Transverse colon (tissue), 4 donors: Measurements from ENCODE around the gene B9D1. TPM values are rescaled to one million over a fixed set of nuclear protein-coding genes. Genes with fewer than 3 reads are reported as not detected.

ENCODE experiments used
- DNase-seq: peaks from one replicate; pipeline ENCODE4 v3.0.0-alpha.2; 2019
- H3K27ac ChIP-seq, 4 donors: fragments of 200-600 bp; sonication (generic); 2 replicates each; pipeline ENCODE4 v1.5.1; 2016 to 2018; ENCODE audit warnings: inconsistent platforms in 4 of 4
- H3K27me3 ChIP-seq: fragments of 200-600 bp; sonication (generic); 2 replicates; pipeline ENCODE4 v1.5.1; 2017; ENCODE audit warnings: inconsistent platforms
- H3K36me3 ChIP-seq, 4 donors: fragments of 200-600 bp; sonication (generic); 2 replicates each; pipeline ENCODE4 v1.5.1; 2017 to 2019; ENCODE audit warnings: inconsistent platforms in 4 of 4
- H3K4me1 ChIP-seq, 4 donors: fragments of 200-600 bp; sonication (generic); 2 replicates each; pipeline ENCODE4 v1.5.1; 2017 to 2020; ENCODE audit warnings: inconsistent platforms in 4 of 4
- H3K4me3 ChIP-seq, 4 donors: fragments of 200-600 bp; sonication (generic); 1 replicate in 1 of 4; 2 replicates in 3 of 4; pipeline versions ENCODE4 v1.5.1 to v1.6.1; 2017 to 2019; ENCODE audit warnings: inconsistent platforms in 4 of 4
- H3K9me3 ChIP-seq, 2 donors: fragments of 200-600 bp; sonication (generic); 2 replicates each; pipeline ENCODE4 v1.5.1; 2017 to 2019; ENCODE audit warnings: inconsistent platforms in 2 of 2
- CTCF ChIP-seq, 5 experiments: fragments of 200-600 bp in 3 of 5; fragments of 450-650 bp in 2 of 5; sonication (generic) in 3 of 5; IDR thresholded peaks; 1 replicate in 2 of 5; 2 replicates in 3 of 5; pipeline ENCODE4 v1.5.1; 2016 to 2017; ENCODE audit warnings: antibody characterized with exemption in 5 of 5, inconsistent platforms in 3 of 5, mild to moderate bottlenecking in 2 of 5, moderate library complexity in 1 of 5
- EP300 ChIP-seq: sonication (generic); formaldehyde crosslinking; IDR thresholded peaks from one replicate; pipeline ENCODE4 v1.6.1; 2017; ENCODE audit warnings: antibody characterized with exemption, low read depth
- POLR2A ChIP-seq: fragments of 450-650 bp; IDR thresholded peaks from one replicate; pipeline ENCODE4 v1.6.1; 2016; ENCODE audit warnings: antibody characterized with exemption, mild to moderate bottlenecking, moderate library complexity
- POLR2AphosphoS5 ChIP-seq, 3 donors: sonication (generic); formaldehyde crosslinking; IDR thresholded peaks; one replicate each; pipeline ENCODE4 v1.6.1; 2016; ENCODE audit warnings: antibody characterized with exemption in 3 of 3
- WGBS, 2 donors: methylation state at CpG; one replicate each; pipeline ENCODE4 v1.1.5; 2018; ENCODE audit warnings: low coverage in 1 of 2; 5-methylcytosine and 5-hydroxymethylcytosine counted together
- in situ Hi-C, 4 donors: fragments of 200-750 bp; cut with MboI; loops; one replicate each; pipeline versions ENCODE4 v1.15.0 to v1.15.1; 2017; ENCODE audit warnings: low sequenced_read_pairs in 3 of 4, low pct_ligation_motif_present in 1 of 4, low pct_unique_long_range_greater_than_20kb in 1 of 4
- intact Hi-C: fragments of 100-400 bp; cut with DNase I; formaldehyde crosslinking; loops from one replicate; pipeline ENCODE4 v1.15.1; 2023; ENCODE audit warnings: low total_unique reads
- total RNA-seq, 4 donors: library from RNA; depleted of rRNA; stranded (reverse); fragments of >200 nt; gene quantifications; one replicate each; pipeline ENCODE4 v1.1.0, GENCODE V29; 2016

B9D1 gene
- total RNA-seq, 4 donors from 2014 or later = 6.0 to 17.6 (median 9.5) TPM

DNA sequence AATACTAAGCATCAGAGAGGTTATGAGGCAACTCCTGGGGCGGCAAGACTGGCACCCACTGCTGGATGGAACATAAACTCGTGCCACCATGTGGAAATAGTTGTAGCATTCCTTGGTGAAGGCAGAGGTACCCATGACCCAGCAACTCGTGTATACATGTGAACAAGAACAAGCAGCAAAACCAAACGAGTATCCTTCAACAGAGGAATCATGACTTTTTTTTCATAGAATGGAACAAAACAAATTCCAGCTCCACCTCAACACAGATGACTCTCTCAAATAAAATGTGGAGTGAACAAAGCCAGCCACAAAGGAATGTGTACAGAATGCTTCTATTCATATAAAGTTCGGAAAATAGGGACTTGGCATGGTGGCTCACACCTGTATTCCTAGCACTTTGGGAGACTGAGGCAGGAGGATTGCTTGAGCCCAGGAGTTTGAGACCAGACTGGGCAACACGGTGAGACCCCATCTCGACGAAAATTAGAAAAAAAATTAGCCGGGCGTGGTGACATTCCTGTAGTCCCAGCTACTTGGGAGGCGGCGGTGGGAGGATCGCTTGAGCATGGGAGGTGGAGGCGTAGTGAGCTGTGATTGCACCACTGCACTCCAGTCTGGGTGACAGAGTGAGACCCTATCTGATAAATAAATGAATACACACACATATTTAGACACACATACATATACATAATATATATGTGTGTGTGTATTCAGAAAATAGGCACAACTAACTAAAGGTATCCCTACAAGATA, 35.3 kb downstream of the B9D1 start:
- Histone ChIP-seq H3K4me1 (no peaks in the 10 kb centered on the region), H3K27ac (no peak overlapping the region), H3K36me3 (peaks cover 0 to 9% (median 0%) of the 10 kb centered on the region in 4 donors), H3K4me3 (no peak overlapping the region), H3K9me3 (peaks cover 0 to 5% of the 10 kb centered on the region in 2 donors), H3K27me3 (no peaks in the 10 kb centered on the region)
- DNase-seq = no peak
- intact Hi-C loops = no loop called here
- WGBS, 2 donors = 83 to 90% methylated on average over 9 to 14 of the region's 14 CpGs
- in situ Hi-C loops = no loop called here
- TF ChIP-seq POLR2A (no peak), EP300 (no peak)

DNA sequence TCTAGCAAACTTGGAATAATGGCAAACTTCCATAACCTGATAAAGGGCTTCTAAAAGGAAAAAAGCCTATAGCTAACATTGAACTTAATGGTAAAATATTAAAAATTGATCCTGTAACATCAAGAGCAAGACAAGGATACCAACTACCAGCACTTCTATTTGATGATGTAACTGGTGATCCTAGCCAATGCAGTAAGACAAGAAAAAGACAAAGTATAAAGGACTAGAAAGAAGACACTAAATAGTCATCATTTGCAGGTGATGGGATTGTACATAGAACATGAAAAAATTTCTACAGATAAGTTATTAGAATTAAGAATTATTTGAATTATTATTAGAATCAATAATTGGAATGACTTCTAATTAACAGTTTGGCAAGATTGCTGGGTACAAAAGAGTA, 37.0 kb downstream of the B9D1 start:
- no peaks in the 10 kb centered on the region for H3K27me3 ChIP-seq
- in situ Hi-C loops = no loop called here
- peaks cover 0 to 5% of the 10 kb centered on the region in 2 donors for H3K9me3 ChIP-seq
- intact Hi-C loops = no loop called here
- no peak for TF ChIP-seq EP300
- H3K4me1 ChIP-seq = no peaks in the 10 kb centered on the region
- no peak for DNase-seq
- peaks cover 0 to 9% (median 0%) of the 10 kb centered on the region in 4 donors for H3K36me3 ChIP-seq
- no peak overlapping the region for H3K4me3 ChIP-seq
- H3K27ac ChIP-seq = no peak overlapping the region

DNA sequence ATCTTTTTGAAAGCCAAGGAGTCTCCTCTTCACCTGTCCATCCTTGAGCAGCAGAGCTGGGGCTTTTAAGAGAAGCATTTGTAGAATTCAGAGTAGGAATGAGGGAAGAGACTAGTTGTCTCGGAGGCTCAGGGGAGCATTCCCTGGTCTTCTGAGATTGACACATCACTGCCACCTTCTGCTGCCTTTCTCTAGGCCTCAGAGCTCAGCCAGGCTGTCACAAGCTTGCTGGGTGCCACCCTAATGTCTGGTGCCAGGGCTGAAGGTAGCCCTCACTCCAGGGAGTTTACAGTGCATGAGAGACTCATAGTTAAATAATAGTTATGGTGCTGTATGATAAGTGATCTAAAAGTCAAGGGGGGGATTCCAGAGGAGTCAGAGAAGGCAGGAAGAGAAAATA, 39.7 kb downstream of the B9D1 start:
- 100% methylated on average over 1 of the region's 1 CpG; no CpG with 5 or more reads in 1 of the 2 donors for WGBS, 2 donors
- H3K27me3 ChIP-seq = no peaks in the 10 kb centered on the region
- no peak overlapping the region for H3K27ac ChIP-seq
- H3K4me3 ChIP-seq = no peak overlapping the region
- intact Hi-C loops = no loop called here
- TF ChIP-seq POLR2A = no peak
- TF ChIP-seq CTCF (IDR thresholded peaks at IDR 0.05) = no peak
- TF ChIP-seq EP300 = no peak
- no peak for TF ChIP-seq POLR2AphosphoS5 (IDR thresholded peaks at IDR 0.05)
- H3K36me3 ChIP-seq = peaks cover 0 to 9% (median 0%) of the 10 kb centered on the region in 4 donors
- no peaks in the 10 kb centered on the region for H3K4me1 ChIP-seq
- in situ Hi-C loops = no loop called here
- DNase-seq = no peak
- peaks cover 0 to 5% of the 10 kb centered on the region in 2 donors for H3K9me3 ChIP-seq

DNA sequence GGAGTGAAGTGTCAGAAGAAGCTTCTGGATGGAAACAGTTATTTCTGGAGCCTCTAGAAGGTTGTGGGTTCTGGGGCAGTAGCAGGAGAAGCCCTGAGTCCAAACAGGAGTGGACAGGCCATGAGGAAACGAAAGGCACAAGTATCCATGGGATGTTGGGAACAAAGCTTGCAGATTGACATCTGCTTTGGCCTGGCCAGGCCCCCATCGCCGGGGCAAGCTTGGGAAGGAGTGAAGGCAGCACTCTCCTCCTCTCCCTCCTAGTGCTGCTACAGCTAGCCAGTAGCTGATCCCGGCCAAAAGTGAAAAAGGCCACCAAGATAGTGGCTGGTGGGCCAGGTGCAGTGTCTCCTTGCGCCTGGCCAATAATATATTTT, 40.4 kb downstream of the B9D1 start:
- WGBS, 2 donors = 94% methylated on average over 5 of the region's 5 CpGs; no CpG with 5 or more reads in 1 of the 2 donors
- Histone ChIP-seq H3K36me3 (peaks cover 0 to 9% (median 0%) of the 10 kb centered on the region in 4 donors), H3K9me3 (peaks cover 0 to 5% of the 10 kb centered on the region in 2 donors), H3K4me3 (no peak overlapping the region), H3K4me1 (peaks cover 0 to 5% (median 2%) of the 10 kb centered on the region in 4 donors), H3K27me3 (no peaks in the 10 kb centered on the region), H3K27ac (no peak overlapping the region)
- no peak for DNase-seq
- intact Hi-C loops (no loop called here), in situ Hi-C loops (no loop called here)
- TF ChIP-seq POLR2A (no peak), EP300 (no peak), POLR2AphosphoS5 (IDR thresholded peaks at IDR 0.05) (no peak), CTCF (IDR thresholded peaks at IDR 0.05) (no peak)

DNA sequence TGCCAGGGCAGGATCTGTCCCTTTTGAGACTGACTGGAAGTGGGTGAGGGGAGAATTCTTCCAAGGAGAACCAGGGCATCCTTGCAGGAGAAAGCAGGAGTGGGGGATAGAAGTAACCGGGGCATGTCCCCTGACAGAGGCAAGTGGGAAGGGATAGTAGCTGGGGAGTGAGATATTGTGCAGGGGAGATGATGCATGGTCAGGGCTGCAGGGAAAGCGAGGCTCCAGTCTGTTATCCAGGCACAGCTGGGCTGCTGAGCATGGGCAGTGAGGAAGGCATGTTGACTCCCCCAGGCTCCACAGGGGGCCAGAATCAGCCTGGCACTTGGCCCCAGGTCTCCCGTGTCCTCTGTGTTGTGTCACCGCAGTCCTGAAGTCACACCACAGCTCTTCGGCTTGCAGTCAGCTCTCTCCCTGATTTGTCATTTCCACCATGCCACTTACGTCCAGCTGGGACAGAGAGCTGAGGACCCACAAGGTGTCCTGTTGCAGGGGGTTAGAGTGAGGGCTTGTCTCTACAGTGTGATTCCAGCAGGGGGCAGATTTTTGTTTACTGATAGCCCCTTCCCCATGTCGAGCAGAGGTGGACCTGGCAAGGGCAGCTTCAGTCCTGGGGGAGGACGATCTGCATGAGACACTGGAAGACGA, 40.9 kb downstream of the B9D1 start:
- intact Hi-C loops (no loop called here), in situ Hi-C loops (no loop called here)
- no peak for DNase-seq
- 90 to 100% methylated on average over 2 to 9 of the region's 9 CpGs for WGBS, 2 donors
- no peak overlapping the region for H3K27ac ChIP-seq
- peaks cover 0 to 9% (median 0%) of the 10 kb centered on the region in 4 donors for H3K36me3 ChIP-seq
- no peak for TF ChIP-seq POLR2A
- TF ChIP-seq EP300 = no peak
- TF ChIP-seq POLR2AphosphoS5 (IDR thresholded peaks at IDR 0.05) = no peak
- TF ChIP-seq CTCF (IDR thresholded peaks at IDR 0.05) = no peak
- no peaks in the 10 kb centered on the region for H3K27me3 ChIP-seq
- peaks cover 0 to 10% (median 5%) of the 10 kb centered on the region in 4 donors for H3K4me1 ChIP-seq
- H3K4me3 ChIP-seq = no peak overlapping the region
- H3K9me3 ChIP-seq = peaks cover 0 to 5% of the 10 kb centered on the region in 2 donors
